BJ (cell line): ENCODE measurements around the gene CGB3. TPM values are rescaled to one million over a fixed set of nuclear protein-coding genes. Genes with fewer than 3 reads are reported as not detected.
A peak's percentile ranks its signal among the peaks of the same experiment; 100 is the strongest.
"Not testable (repeated sequence)": the region's sequence is repeated elsewhere in the genome, so short reads cannot be mapped to it uniquely, and the experiment has no call there.

Experiments
- CTCF ChIA-PET: fragments of 350-600 bp; formaldehyde crosslinking; extraction: SDS; loops from one replicate; lab custom pipeline; 2021; ENCODE audit warnings: antibody characterized with exemption, inconsistent platforms; lab: Yijun Ruan, JAX
- POLR2A ChIA-PET: fragments of 300-600 bp; sonication (Branson Sonifier 250); formaldehyde crosslinking; extraction: SDS; loops from one replicate; lab custom pipeline; 2021; ENCODE audit warnings: antibody characterized with exemption; lab: Charles Lee
- DNase-seq: peaks from one replicate; pipeline ENCODE4 v3.0.0-alpha.2; 2011; ENCODE audit warnings: low read depth
- H3K27me3 ChIP-seq: 2 replicates; pipeline ENCODE4 v1.6.0; 2011; ENCODE audit warnings: low read length; ENCODE audit not compliant: control insufficient read depth, insufficient read depth
- H3K36me3 ChIP-seq: 2 replicates; pipeline ENCODE4 v1.5.1; 2011; ENCODE audit warnings: low read length; ENCODE audit not compliant: control insufficient read depth, insufficient read depth
- H3K4me3 ChIP-seq: 2 replicates; pipeline ENCODE4 v1.5.1; 2011; ENCODE audit warnings: low read depth, mild to moderate bottlenecking, control low read depth, low read length
- polyA plus RNA-seq: library from polyadenylated mRNA; depleted of rRNA; stranded (reverse); fragments of >200 nt; gene quantifications from 2 replicates; pipeline ENCODE4 v1.2.3, GENCODE V29; 2011
- TF ChIP-seq, protein P1 (sequence below): IDR thresholded peaks from 2 replicates; pipeline ENCODE4 v1.5.1; 2011; ENCODE audit warnings: low read depth, mild to moderate bottlenecking, control low read depth, inconsistent platforms, low read length, moderate library complexity; ENCODE audit not compliant: insufficient read depth

The CGB3 gene
- polyA plus RNA-seq, 1 experiment = not detected

DNA sequence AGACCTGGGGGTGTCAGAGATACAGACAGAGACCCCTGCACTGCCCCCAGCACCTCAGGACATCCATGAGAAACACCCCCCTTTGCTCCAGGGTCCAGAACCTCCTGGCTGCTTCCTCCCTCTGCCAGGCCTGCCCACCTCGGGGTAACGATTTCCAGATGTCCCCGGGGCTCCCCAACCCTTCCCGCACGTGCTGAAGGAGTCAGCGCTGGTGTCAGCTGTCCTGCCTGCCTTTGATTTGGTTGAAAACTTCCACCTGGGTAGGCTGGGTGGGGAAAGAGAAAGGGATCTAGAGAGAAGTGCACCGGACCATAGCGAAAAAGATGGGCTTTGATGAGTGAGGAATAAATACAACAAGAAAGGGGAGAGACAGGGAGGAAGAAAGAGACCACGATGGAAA, 34.9 kb upstream of the CGB3 start:
- CTCF ChIA-PET = interaction anchor here (0.8 to 3.5 kb wide), 4 partner anchors 16 to 67 kb away, joined by 3 to 14 read pairs (median 6); no protein-coding TSS in a partner anchor
- no peak for DNase-seq
- TF ChIP-seq, protein P1, sequence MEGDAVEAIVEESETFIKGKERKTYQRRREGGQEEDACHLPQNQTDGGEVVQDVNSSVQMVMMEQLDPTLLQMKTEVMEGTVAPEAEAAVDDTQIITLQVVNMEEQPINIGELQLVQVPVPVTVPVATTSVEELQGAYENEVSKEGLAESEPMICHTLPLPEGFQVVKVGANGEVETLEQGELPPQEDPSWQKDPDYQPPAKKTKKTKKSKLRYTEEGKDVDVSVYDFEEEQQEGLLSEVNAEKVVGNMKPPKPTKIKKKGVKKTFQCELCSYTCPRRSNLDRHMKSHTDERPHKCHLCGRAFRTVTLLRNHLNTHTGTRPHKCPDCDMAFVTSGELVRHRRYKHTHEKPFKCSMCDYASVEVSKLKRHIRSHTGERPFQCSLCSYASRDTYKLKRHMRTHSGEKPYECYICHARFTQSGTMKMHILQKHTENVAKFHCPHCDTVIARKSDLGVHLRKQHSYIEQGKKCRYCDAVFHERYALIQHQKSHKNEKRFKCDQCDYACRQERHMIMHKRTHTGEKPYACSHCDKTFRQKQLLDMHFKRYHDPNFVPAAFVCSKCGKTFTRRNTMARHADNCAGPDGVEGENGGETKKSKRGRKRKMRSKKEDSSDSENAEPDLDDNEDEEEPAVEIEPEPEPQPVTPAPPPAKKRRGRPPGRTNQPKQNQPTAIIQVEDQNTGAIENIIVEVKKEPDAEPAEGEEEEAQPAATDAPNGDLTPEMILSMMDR = no peak

DNA sequence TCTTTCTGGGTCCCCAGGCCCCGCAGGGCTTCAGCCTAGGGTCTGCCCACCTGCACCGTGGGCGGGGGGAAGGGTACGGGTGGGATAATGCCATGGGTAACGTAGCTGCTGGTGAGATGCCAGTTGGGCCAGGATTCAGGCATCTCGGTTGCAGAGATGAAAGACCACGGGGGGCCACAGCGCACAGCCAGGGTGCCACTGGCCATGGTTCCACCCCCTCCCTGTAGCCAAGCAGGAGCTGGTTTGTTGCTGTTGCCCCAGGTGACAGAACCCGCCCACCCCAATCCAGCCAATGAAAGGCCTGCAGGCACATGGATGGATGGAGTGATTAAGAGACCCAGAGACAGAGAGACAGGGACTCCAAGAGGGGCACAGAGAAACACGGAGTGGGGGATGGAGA, 34.4 kb upstream of the CGB3 start:
- Histone ChIP-seq H3K4me3 (no peak overlapping the region), H3K27me3 (no peaks in the 10 kb centered on the region), H3K36me3 (no peaks in the 10 kb centered on the region)
- ChIA-PET POLR2A (no interaction called here), CTCF (interaction anchor here (0.7 to 3.5 kb wide), 3 partner anchors 17 to 59 kb away, joined by 3 to 14 read pairs (median 7); no protein-coding TSS in a partner anchor)
- no peak for DNase-seq
- TF ChIP-seq, protein P1 = no peak

More for the DNA sequence above, 34.9 kb upstream of the CGB3 start:
- POLR2A ChIA-PET = no interaction called here
- no peaks in the 10 kb centered on the region for H3K36me3 ChIP-seq
- no peak overlapping the region for H3K4me3 ChIP-seq
- H3K27me3 ChIP-seq = peaks cover 1% of the 10 kb centered on the region; the same call in 1 of the 2 replicates

DNA sequence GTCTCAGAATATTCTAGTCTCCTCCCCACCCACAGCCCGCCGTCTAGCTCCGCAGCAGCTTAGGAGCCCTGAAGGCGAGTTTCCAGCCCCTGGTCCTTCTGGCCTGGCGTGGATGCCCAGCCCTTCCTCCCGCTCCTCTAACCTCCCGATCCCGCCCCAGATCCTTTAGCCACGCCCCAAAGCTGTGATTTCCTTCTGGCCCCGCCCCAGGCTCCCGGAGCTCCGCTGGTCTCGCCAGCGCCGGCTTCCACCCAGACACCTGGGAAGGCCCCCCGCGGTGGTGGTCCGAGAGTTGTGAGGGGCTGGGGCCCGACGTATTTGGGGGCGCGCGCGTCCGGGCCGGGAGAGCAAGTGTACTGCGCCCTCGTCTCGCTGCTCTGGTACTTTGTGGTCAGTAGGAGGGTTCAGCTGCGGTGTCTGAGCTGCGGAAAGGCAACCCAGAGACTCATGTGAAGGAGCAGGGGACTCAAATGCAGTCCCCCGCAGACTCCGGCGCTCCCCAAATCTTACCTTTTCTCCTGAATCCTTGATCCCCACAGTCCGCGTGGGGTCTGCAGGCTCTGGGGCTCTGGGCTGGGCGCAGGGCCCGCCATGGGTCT, 33.6 kb upstream of the CGB3 start, which contains the start of gene CGB7:
TSS of gene CGB7 (minus strand) at position 114 of the 599 bp plus-strand sequence. CDS start 2,374 bp downstream, outside the sequence.
- CTCF ChIA-PET = interaction anchor here (0.7 to 3.5 kb wide), 4 partner anchors 17 to 58 kb away, joined by 3 to 14 read pairs (median 5); no protein-coding TSS in a partner anchor

DNA sequence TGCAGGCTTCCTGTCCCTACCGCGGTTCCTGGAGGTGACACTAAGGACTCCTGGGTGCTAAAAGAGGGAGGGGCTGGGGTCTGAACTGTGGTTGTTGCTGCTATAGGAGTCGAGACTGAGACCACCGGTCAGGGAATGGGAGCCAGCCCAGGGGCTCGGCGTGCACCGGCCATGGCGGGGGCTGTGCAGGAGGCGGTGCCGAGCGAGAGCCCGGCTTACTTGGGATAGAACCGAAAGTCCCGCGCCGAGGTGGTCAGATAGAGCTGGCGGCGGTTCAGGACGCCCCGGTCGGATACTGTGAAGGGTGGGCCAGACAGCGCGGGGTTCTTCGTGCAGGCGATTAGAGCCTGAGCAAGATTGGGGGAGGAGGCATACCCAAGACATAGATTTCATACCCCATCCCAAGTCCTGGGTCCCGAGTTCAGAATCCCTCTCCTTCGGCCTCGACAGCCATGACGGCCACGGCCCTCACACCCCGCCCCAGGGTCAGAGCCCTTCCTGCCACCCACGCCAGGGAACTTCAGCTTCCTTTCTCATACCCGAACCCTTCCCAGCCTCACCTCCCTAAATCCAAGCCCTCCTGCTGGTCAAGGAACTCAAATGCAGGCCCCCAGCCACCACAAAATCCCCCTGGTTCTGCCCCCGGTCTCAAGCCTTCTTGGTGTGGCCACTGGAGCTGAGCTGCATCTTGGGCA, 32.9 kb upstream of the CGB3 start:
- CTCF ChIA-PET = interaction anchor here (0.9 to 1.3 kb wide), 3 partner anchors 14 to 72 kb away, joined by 3 read pairs; partner anchors contain the start of gene LIN7B
- not testable (repeated sequence) for H3K27me3 ChIP-seq

More for the DNA sequence above, 33.6 kb upstream of the CGB3 start, which contains the start of gene CGB7:
- TF ChIP-seq, protein P1 = no peak
- POLR2A ChIA-PET = interaction anchor here (1.6 kb wide), 1 partner anchor 64 kb away, joined by 4 read pairs; the partner anchor contains the start of genes GYS1 and RUVBL2
- no peaks in the 10 kb centered on the region for H3K27me3 ChIP-seq
- peak within 1 kb of the TSS; percentile 40 for H3K4me3 ChIP-seq
- H3K36me3 ChIP-seq = no peaks in the 10 kb centered on the region
- no peak for DNase-seq

DNA sequence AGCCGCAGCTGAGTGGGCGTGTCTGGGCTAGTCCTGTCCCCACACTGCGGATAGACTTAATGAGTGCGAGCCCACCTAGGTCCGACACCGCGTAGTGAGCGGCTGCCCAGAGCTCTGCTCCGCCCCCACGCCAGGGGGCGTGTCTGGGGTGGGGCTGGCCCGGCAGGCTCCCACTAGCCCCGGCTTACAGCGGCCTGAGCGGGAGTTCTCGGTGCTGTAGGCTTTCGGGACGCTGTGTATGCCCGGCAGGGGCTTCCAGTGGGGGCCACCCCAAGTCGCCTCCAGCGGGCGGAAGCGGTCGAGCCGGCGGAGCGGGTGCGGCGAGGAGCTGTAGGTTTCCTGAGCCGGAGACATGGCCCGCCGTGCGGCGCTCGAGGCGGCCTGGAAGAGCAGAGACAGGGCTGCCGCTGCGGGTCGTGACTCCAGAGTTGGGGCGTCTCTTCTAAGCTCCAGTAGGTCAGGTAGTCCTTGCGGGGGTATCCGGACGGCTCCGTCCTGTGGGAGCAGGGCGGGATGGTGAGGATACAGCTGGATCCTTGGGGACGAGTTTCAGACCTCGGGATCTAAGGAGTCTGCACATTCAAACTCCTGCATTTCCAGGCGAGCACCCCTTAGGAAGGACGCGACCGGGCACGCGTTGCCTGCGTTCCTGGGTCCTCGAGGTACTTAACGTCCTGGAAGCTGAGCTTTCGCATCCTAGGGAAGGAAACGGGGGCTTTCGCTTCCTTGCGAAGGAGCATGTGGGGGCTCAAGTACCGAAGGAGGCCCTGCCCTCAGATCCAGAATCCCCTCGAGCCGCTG, 32.2 kb upstream of the CGB3 start:
- H3K4me3 ChIP-seq = peak overlapping the region; percentile 40
- TF ChIP-seq, protein P1 = peak; percentile 52
- H3K27me3 ChIP-seq = no peaks in the 10 kb centered on the region
- H3K36me3 ChIP-seq = no peaks in the 10 kb centered on the region
- no peak for DNase-seq
- POLR2A ChIA-PET = interaction anchor here (1.6 kb wide), 1 partner anchor 63 kb away, joined by 4 read pairs; the partner anchor contains the start of genes GYS1 and RUVBL2
- CTCF ChIA-PET = interaction anchor here (0.9 to 1.3 kb wide), 5 partner anchors 12 to 73 kb away, joined by 3 read pairs; partner anchors contain the start of genes CGB5 and LIN7B

More for the DNA sequence above, 32.9 kb upstream of the CGB3 start:
- H3K36me3 ChIP-seq, DNase-seq: not testable (repeated sequence)
- peak overlapping the region; percentile 40 for H3K4me3 ChIP-seq
- POLR2A ChIA-PET = interaction anchor here (1.6 kb wide), 1 partner anchor 64 kb away, joined by 4 read pairs; the partner anchor contains the start of genes GYS1 and RUVBL2

DNA sequence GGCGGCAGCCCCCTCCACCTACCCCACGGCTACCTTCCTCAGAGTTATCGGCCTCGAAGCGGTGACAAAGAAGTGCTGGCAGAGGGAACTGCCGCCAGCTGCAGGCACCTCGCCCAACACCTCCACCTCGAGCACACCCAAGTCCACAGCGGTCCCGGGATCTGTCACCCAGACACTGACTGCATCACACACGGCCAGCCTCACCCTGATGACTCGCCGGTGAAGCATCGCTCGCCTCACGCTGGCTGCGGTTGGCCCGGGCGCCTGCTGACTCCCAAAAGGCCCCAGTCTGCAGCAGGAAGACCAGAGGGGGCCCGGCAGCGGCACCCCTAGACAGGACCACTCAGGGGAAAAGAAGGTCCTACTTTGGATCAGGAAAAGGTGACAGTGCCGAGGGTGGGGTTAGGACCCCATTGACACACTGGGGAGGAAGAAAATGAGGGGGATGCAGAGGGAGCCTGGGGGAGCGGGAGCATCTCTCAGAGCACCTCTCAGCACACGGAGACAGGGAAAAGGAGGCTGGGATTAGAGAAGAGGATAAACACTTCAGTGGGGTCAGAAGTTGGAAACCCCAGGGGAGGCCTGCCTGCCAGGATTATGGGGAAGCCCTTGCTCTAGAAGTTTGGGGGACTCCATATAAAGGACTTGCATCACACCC, 26.4 kb upstream of the CGB3 start:
- H3K27me3 ChIP-seq, H3K36me3 ChIP-seq, CTCF ChIA-PET, POLR2A ChIA-PET, H3K4me3 ChIP-seq, DNase-seq: not testable (repeated sequence)

DNA sequence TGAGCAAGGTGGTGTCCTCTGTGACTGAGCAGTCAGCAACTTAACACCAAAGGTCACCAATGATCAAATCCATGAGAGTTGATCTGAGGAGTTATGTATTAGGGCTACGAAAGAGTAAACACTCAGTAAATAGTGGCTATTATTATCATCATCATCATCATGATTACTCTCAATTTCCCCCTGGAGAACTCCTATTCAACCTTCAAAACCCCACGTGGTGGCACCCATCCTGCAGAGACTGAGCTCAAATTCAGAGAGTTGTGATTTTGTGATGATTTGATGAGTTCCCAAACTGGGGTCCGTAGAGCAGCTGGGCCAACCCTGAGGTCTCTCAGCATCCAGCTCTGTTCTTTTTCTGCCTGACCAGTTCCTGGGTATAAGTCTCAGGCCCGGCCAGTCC, 25.7 kb upstream of the CGB3 start:
- DNase-seq, H3K4me3 ChIP-seq, CTCF ChIA-PET, H3K36me3 ChIP-seq, H3K27me3 ChIP-seq, POLR2A ChIA-PET: not testable (repeated sequence)
